Stimulated activated CD8-positive, alpha-beta memory T cell treated with anti-CD3 and anti-CD28 coated beads, Interleukin-12 subunit alpha, Interleukin-12 subunit beta, amount 100 ng/mL, for 4 hours (primary cell): Measurements from ENCODE around the gene PCSK4.
"Not testable (repeated sequence)": the region's sequence is repeated elsewhere in the genome, so short reads cannot be mapped to it uniquely, and the experiment has no call there.

Source experiments
- DNase-seq: peaks from one replicate; pipeline ENCODE4 v3.0.0-alpha.2; 2020; ENCODE audit warnings: low read depth

PCSK4 gene

DNA sequence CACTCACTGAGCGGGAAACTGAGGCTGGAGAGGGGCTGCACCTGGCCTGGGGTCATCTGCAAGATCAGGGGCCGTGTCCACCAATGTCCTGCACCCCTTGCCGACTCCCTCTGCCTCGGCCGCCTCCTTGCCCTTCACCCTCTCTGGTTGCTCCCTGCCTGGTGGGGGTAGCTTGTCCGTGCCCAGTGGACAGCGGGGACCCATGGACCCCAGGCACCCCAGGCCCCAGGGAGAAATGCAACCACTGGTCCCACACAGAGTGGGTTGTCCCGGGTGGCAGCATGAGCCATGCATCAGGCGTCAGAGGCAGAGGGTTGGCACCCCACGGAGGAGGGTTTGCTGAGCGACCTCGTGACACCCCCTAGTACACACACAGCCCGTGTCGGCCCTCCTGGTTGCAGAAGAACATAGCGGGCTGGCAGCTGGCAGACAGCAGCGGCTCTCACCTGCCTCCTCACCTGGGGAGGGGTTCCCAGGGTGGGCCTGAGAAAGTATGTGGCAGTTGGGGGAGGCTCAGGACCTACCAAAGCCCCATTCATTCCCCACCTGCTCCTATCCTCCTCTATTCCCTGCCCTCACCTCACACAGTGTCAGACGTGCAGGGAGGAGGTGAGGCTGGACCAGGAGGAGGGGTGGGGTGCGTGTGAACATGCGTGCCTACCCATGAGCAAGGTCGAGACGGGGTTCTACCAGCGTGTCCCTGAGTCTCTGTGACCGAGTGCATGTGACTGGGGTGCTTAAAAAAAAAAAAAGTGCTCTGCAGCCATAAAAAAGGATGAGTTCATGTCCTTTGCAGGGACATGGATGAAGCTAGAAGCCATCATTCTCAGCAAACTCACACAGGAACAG, 14.0 kb upstream of the PCSK4 start:
- no peak for DNase-seq

DNA sequence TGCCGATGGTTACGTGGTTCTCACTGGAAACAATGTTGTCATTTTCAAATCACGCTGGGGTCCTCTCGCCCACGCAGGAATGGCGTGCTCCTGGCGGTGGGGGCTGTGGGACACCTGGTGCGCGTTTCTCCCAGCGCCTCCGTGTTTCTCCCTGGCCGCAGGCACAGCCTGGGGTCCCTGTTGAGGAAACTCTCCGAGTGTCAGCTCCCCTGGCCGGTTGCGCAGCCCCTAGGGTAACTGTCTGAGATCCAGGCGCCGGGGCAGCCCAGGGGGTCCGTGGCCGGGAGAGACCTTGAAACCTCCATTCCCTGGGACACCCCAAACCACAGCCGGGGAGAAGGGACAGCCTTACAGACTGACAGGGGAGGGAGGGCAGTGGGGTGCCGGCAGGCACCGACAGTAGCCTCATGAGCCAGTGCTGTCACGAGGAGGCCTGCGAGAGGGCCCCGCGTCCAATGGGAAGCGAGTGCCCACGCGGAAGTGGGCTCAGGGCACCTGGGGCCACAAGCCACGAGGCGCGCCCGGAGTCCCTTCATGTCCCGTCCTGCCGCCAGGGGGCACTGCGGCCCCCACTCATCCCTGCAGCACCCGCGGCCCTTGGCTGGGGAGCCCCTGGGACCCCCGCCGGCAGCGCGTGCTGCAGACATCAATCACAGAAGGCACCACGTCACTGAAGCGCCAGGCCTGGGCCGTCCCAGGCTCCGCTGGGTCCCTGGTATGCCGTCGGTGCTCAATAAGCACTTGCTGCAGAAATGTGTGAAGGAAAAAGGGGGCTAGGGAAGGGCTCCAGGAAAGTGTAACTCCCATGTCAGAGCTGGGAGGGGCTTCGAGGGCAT, 13.2 kb upstream of the PCSK4 start:
- peak; percentile 38 for DNase-seq

DNA sequence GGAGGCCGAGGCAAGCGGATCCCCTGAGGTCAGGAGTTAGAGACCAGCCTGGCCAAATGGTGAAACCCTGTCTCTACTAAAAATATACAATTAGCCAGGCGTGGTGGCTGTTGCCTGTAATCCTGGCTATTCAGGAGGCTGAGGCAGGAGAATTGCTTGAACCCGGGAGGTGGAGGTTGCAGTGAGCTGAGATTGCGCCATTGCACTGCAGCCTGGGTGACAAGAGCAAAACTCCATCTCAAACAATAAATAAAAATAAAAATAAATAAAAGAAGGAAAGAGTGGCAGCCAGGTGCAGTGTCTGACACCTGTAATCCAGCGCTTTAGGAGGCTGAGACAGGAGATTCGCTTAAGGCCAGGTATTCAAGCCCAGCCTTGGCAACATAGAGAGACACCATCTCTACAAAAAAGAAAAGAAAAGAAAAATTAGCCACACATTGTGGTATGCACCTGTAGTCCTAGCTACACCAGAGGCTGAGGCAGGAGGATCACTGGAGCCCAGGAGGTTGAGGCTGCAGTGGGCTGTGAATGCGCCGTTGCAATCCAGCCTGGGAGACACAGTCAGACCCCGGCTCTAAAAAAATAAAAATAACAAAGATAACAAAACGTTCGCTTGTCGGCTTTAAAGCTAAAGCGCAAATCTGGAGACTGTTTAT, 12.4 kb upstream of the PCSK4 start:
- DNase-seq, result no peak

DNA sequence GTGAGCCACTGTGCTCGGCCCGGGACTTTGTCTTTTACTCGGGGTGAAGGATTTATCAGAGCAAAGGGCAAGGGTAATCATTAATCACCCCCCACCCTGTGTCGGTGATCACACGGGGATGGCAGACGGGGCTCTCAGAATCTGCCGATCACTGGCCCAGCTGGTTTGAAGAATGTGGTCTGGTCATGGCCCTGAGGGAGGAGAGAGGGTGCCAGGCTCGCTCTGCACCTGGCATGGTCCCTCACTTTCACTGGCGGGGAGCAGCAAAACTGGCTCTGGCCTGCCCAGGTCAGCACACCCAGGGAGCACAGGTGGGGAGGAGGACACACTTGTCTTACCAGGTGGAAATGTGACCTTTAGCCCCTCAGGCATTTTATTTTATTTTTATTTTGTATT, 11.0 kb upstream of the PCSK4 start:
- no peak for DNase-seq

DNA sequence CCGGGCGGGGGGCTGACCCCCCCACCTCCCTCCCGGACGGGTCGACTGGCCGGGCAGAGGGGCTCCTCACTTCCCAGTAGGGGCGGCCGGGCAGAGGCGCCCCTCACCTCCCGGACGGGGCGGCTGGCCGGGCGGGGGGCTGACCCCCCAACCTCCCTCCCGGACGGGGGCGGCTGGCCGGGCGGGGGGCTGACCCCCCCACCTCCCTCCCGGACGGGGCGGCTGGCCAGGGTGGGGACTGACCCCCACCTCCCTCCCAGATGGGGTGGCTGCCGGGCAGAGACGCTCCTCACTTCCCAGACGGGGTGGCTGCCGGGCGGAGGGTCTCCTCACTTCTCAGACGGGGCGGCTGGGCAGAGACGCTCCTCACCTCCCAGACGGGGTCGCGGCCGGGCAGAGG, 9.1 kb upstream of the PCSK4 start:
- DNase-seq, result not testable (repeated sequence)

DNA sequence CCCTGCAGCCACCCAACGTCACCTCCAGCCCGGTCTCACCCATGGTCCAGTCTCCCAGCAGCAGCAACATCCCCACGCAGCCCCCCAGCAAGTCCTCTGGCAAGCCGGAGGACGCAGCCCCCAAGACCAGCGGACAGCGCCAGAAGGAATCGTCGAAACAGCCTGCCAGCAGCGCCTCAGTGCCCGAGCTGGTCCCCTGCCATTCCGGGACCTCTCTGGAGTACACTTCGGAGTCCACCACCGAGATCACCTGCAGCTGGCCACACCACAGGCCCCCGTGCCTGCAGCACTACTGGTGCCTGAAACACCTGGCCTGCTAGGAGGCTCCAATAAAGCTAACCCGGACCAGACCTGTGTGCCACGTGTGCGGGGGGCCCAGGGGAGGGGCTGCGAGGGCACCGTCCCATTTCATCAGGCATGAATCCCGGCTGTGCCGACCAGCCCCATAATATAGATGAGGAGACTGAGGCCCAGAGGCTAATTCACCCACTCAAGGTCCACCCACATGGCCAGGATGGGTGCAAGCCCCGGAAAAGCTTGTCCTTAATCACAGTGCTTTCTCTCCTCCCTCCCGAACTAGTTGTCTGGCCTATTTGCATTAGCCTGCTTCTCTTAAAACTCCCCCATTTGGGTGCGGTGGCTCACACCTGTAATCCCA, 7.6 kb upstream of the PCSK4 start:
- DNase-seq, result no peak

DNA sequence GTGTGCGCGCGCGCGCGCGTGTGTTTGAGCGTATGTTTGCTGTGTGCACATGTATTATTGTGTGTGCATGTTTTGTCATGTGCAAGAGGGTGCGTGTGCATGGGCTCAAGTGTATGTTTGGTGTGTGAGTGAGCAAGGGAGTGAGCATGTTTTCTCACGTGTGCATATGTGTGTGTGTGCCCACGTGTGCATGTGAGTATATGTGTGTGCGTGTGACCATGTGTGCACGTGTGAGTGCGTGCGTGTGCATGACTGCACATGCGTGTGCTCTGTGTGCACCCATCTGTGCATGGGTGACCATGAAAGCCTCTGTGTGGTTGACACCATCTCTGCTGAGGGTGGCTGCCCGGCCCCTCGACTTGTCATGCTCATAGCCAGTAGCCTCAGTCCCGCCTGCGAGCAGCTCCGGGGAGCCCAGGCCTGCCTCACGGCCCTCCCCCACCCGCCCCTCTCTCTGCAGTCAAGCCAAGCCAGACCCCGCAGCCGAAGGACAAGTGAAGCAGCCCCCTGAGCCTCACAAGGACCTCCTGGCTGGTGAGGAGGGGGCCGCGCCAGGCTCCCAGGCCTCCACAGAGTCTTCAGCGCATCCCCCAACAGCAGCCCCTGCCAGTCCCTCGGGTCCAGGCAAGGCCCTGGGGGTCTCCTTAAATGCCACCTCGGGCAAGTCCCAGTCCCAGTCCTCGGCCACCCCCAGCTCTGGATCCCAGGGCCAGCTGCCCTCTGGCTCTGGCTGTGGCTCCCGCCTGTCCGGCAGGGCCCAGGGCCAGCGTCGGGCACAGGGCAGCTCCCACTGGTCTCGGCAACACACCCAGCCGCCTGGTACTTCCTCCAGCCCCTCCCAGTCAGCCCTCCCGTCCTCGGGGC, 6.8 kb upstream of the PCSK4 start:
- no peak for DNase-seq

DNA sequence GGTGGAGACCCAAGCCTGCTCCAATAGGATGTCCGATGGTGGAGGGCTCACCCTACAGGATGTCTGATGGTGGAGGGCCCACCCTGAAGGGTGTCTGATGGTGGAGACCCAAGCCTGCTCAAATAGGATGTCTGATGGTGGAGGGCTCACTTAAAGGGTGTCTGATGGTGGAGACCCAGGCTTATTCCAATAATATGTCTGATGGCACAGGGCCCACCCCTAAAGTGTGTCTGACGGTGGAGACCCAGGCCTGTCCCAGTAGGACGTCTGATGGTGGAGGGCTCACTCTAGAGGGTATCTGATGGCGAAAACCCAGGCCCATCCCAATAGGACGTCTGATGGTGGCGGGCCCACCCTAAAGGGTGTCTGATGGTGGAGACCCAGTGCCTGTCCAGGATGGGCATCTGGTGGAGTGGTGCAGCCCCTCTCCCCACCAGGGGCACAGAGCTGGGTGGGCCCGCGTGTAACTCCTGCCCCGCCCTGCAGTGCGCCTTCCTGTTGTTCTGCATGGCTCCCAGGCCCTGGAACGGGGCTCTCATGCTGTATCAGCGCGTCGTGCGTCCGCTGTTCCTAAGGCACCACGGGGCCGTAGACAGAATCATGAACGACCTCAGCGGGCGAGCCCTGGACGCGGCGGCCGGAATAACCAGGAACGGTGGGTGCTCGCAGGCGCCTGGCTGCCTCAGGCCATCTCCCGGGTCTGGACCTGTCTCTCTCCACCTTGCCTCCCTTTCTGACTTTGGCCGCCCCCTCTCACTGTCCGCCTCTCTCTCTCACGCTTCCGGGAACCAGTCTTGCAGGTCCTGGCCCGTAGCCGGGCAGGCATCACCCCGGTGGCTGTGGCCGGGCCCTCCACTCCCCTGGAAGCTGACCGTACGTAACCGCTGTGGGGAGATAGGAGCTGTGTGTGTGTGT, 5.9 kb upstream of the PCSK4 start:
- no peak for DNase-seq

DNA sequence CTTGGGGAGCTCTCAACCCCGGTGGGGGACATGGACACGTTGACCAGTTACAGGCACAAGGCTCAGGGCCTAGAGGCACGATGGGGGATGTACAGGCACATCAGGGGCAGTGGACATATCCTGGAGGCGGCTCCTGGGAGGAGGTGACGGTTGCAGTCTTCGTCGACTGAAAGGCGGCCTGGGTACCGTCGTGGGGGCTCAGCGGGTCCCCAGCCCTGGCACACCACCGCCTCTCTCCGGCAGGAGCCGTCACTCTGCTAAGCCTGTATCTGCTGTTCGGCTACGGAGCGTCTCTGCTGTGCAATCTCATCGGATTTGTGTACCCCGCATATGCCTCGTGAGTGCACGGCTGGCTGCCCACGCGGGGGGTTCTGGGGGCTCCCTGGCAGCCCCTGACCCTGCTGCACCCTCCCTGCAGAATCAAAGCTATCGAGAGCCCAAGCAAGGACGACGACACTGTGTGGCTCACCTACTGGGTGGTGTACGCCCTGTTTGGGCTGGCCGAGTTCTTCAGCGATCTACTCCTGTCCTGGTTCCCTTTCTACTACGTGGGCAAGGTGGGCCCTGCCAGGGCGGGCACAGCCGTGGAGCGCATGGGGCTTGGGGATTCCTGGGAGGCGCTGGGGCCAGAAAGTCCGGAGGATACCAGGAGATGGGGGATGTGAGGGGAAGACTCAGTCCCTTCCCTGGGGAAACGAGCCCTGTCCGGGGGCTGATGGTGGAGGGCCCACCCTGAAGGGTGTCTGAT, 5.1 kb upstream of the PCSK4 start:
- DNase-seq, result no peak

DNA sequence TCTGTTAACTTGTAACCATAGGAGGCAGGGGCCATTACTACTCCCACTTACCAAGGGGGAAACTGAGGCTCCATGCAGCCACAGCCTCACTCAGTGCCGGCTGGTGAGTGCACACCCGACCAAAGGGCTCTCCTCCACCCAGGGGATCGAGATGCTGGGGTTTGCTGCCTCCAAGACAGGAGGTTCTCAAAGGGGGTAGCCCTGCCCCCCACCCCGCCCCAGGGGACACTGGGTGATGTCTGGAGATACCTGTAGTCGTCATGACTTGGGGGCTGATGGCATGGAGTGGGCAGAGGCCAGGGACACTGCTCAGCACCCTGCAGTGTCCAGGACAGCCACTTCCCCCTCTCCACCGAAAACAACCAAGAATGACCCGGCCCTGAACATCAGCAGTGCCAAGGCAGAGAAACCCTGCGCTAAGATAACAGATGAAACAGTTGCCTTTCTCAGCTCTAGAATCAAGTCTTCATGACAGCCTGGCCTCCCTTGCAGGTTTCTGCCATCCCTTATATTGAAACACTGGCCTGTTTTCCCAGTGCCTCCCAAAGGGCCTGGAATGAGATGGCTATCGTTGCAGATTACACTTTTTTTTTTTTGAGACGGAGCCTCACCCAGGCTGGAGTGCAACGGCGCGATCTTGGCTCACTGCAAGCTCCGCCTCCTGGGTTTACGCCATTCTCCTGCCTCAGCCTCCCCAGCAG, 4.1 kb upstream of the PCSK4 start:
- DNase-seq, result no peak

DNA sequence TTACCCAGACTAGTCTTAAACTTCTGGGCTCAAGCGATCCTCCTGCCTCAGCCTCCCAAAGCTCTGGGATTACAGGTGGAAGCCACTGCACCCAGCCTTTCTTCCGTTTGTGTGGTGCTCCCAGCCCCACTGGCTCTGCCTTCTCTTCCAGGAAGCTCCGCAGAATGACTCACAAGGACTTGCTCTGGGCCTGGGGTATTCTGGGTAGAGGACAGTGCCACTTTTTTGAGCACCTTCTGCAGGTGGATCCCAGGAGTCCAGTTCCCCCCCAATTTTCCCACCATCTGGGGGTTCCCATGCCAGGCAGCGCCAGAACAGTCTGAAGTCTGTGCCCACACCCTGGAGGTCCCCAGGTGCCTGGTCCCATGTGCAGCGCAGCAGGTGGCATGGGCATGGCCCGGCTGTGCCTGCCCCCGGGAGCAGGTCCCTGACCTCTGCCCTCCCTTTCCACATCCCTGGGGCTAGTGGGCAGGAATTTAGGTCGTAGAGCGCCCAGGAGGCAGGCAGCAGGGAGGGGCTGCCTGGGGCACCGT, 2.4 kb upstream of the PCSK4 start:
- DNase-seq, result no peak

DNA sequence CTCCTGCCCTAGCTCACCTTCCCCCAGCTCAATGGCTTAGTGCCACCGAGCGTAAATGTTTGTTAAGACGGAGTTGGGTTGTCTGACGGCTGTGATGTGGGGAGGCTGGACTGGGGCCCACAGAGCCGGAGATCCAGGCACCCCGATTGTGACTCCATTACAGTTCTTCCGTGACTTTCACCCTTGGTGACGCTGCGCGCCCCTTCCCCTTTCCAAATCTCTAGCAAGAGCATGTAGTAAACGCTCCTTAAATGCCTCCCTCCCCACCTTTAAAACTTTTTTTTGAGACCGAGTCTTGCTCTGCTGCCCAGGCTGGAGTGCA, 1.7 kb upstream of the PCSK4 start:
- no peak for DNase-seq

DNA sequence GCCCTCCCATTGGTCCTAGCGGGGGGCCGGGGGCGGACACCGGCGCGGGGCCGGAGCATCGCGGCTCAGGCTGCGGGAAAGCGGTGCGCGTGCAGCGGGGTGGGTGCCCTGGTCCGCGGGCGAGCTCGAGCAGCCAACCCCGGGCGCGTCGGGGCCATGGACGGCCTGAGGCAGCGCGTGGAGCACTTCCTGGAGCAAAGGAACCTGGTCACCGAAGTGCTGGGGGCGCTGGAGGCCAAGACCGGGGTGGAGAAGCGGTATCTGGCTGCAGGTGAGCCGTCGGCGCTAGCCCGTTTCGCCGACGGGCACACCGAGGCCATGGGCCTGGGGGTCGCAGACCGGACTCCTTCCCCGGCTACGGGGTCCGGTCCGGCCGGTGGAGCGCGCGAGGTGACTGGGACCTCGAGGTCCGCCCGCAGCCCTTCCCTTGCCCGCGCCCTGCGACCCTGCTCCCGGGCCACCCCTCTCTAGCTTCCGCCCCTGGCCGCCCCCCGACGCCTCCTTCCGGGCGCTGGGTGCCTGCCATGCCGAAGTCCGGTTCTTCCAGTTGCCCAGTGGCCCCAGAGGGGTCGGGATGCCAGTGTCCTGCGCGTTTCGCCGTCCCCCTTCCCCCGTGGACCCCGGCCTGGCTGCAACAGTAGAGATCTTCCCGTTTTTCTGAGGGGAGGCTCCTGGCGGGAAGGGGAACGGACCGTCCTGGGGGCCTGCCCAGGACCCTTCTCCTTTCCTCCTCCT, 1.1 kb upstream of the PCSK4 start, which contains the start of gene REEP6:
TSS of gene REEP6 (plus strand) at position 68 of the 735 bp plus-strand sequence. CDS start at position 157, 89 bp downstream.
- DNase-seq, result no peak

DNA sequence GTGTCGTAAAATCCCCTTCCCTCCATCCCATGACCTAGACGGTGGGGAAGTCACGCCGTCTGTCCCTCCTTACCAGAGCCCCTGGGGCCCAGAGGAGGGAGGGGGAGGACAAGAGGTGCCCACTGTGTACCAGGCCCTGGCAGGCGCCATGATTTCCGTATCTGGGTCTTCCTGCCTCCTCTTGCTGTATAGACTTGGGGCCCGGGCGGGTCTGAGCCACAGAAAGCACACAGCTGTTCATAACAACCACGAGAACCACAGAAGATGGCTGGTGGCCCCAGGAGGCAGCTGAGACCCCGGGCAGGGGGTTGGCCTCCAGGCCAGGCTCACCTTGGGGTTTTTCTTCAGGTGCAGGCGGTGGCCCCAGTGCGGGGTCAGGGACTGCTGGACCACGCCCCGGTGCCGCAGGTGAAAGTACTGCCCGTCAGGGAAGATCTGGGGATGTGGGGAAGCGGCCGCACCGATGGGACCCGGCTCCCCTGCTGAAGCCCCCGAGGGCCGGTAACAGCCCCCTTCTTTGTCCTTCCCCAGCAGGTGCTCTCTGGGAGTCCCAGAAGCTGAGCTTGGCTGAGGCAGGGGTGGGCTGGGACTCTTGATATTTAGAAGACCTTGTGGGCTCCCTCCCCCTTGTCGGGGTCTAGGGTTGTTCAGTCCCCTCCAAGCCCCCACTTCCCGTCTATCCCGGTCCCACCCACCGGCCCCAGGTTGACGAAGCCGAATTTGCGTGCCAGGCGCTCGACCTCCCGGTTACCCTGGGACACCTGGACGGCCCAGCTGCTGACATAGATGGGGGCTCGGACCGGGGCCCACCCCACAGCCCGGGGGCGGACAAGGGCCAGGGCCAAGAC, 463 bp downstream of the PCSK4 start:
- DNase-seq, result no peak

DNA sequence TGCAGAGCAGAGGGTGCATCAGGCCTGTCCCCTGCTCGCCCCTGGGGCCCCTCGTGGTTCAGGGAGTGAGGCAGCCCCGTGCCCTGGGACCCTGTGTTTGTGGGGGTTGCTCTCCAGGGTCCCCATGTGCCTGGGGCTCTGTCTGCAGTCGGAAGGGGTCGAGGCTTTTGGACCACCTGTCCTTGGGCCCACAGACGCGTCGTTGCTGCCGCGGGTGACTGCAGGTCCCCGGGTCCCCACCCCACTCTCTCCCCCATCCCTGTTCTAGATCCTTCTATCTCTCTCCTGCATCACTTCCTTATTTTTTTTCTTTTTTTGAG, 1.9 kb downstream of the PCSK4 start:
- no peak for DNase-seq

DNA sequence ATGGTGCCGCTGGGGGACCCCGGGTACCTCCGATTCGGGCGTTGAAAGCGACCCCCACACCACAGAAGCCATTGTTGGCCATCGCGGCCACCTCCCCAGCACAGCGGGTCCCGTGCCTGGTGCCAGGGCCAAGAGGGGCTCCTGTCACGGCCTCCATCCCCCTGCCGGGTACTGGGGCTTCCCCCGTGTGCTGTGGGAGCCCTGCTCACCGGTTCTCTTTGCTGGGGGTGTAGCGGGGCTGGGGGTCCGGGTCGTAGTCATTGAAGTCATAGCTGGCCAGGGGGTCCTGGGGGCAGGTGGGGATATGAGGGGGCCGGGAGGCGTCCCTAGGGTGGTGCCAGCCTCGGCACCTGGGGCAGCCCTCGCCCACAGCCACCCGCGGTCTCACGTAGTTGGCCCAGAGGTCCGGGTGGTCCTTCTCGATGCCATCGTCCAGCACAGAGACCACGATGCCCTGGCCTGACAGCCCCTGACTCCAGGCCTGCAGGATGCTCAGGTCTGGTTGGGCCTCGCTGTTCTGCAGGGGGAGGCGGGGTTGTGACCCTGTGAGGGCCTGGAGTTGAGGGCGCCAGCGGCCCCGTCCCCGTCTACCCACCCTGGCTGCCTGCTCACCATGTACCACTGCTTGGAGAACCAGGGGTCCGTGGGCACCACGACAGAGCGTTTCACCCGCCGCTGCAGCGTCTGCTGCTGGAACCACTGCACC, 2.4 kb downstream of the PCSK4 start:
- DNase-seq, result no peak
